ENCODE data around the gene CTU2.

GRCh38 chr16:88685156-88686061 is 20.9 kb upstream of the CTU2 start:
- TF ChIP-seq ZNF8 (CRISPR knock-in tag; IDR thresholded peaks at IDR 0.05) (no peak), ZFP3 (CRISPR knock-in tag; IDR thresholded peaks at IDR 0.05) (no peak), PATZ1 (CRISPR knock-in tag; IDR thresholded peaks at IDR 0.05; ENCODE audit: borderline replicate concordance) (no peak), POU6F1 (CRISPR knock-in tag; IDR thresholded peaks at IDR 0.05; ENCODE audit: borderline replicate concordance, low read depth) (no peak), ESRRG (CRISPR knock-in tag; IDR thresholded peaks at IDR 0.05) (no peak), TSHZ2 (CRISPR knock-in tag; IDR thresholded peaks at IDR 0.05) (no peak), ZFP30 (CRISPR knock-in tag; IDR thresholded peaks at IDR 0.05) (no peak), ZNF565 (CRISPR knock-in tag; conservative IDR thresholded peaks at IDR 0.05; ENCODE audit: low read depth) (no peak), ISL1 (CRISPR knock-in tag; IDR thresholded peaks at IDR 0.05) (no peak), ARNTL (CRISPR knock-in tag; IDR thresholded peaks at IDR 0.05; ENCODE audit: borderline replicate concordance, low read depth) (no peak)
